ENCODE measurements around the gene SLC34A1.

The SLC34A1 gene

GRCh38 chr5:177388521-177389052 lies 4.4 kb downstream of the SLC34A1 start:
- DNase-seq (ENCODE audit: low read depth) = no peak

DNA sequence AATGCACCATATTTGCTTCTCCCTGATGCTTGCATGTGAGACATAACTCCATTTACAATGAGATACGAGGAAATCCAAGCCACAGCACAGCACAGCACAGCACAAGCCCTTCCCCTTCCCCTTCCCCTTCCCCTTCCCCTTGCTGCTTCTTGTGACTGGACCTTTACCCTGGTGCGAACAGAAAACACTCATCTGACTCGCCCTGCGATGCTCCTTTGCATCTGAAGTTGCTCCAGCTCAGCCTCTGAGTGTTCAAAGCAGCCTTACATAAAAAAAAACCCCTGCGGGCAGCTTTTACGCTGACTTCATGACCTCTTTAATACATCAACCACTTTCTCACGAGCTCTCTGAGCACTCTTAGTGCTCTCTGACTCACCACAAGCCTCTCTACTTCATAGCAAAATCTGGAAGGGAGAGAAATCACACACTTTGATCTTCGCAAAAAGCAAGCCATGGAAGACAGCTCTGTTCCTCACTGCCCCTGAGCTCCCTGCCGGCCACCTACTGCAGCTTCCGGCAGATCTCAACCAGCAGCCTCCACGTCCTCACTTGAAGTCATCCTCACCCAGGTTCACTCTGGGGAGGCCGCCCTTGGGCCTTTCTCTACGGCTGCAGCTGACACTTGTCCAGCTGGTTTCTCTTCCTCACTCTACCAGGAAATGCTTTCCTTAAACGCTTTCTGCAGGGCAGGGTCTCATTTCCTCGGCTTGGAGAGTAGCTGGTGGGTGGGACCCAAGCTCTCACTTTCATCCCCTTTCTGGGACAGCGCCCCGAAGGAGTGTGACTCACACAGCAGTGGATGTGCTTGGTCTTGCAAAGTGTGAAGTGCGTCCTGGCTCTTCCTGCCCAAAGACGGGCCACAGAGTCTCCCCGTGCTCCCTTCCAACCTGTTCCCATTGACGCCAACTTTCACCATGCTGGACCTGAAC lies 5.3 kb downstream of the SLC34A1 start:
- peak; percentile 70 for DNase-seq (ENCODE audit: low read depth)

GRCh38 chr5:177390363-177391300 lies 6.4 kb downstream of the SLC34A1 start:
- DNase-seq (ENCODE audit: low read depth) = peak; percentile 72

DNA sequence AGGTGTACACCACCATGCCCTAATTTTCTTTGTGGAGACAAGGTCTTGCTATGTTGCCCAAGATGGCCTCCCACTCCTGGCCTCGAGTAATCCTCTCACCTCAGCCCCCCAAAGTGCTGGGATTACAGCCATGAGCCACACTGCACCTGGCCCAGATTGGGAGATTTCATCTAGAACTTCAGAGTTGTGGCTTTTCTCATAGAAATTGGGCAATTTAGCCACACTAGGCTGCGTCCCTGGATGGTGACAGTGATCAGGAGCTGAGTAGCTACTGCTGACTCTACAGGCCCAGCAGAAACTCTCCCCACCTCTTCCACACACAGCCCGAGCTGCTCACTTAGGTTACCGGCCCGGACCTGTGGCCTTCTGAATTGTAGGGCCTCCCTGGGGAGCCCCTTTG lies 8.5 kb downstream of the SLC34A1 start:
- no peak for DNase-seq (ENCODE audit: low read depth)

GRCh38 chr5:177393206-177393765 lies 9.1 kb downstream of the SLC34A1 start:
- no peak for DNase-seq (ENCODE audit: low read depth)

DNA sequence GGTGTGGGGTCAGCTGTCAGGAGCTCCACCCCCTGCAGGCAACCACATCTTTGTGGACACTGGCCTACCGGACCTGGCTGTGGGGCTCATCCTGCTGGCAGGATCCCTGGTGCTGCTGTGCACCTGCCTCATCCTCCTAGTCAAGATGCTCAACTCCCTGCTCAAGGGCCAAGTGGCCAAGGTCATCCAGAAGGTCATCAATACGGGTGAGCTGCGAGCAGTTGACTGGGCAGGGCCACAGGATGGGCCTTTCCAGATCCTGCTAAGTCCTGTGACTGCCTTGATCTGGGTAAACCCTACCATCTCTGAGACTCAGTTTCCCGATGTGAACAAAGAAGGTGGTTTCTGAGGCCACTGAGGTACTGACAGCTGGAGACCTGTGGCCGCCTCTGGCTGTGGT lies 9.8 kb downstream of the SLC34A1 start:
- DNase-seq (ENCODE audit: low read depth) = no peak

DNA sequence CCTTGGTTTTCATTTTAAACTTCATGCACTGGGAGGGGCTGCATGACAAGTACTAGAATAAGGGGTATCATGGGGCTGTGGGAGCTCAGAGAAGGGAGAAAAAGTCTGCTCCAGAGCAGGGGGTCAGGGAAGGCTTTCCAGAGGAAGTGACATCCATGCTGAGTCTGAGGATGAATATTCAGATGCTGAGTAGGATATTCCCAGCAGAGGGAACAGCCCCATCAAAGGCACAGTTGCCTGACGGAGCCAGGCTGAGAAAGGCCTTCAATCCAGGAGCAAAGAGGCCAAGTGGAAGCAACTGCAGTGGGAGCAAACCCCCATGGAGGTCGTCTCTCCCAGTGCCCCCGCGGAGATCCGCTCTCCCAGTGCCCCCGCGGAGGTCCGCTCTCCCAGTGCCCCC lies 11.8 kb downstream of the SLC34A1 start:
- no peak for DNase-seq (ENCODE audit: low read depth)

- no peak for DNase-seq (ENCODE audit: low read depth)
Measured at GRCh38 chr5:177396807-177397206, 12.6 kb downstream of the SLC34A1 start.

DNA sequence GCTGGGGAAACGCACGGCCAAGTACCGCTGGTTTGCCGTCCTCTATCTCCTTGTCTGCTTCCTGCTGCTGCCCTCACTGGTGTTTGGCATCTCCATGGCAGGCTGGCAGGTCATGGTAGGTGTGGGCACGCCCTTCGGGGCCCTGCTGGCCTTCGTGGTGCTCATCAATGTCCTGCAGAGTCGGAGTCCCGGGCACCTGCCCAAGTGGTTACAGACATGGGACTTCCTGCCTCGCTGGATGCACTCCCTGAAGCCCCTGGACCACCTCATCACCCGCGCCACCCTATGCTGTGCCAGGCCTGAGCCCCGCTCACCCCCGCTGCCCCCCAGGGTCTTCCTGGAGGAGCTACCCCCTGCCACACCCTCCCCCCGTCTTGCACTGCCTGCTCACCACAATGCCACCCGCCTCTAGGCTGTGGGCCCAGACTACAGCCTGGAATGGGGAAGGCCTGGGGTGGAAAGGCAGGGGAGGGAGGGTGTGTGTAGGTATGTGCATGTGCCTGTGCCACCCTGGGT lies 13.7 kb downstream of the SLC34A1 start:
- DNase-seq (ENCODE audit: low read depth) = no peak

GRCh38 chr5:177399997-177400868 lies 16.0 kb downstream of the SLC34A1 start, which contains the start of gene PFN3:
PFN3 (minus strand) TSS chr5:177400661; CDS start chr5:177400576, 85 bp downstream.
- no peak for DNase-seq (ENCODE audit: low read depth)

DNA sequence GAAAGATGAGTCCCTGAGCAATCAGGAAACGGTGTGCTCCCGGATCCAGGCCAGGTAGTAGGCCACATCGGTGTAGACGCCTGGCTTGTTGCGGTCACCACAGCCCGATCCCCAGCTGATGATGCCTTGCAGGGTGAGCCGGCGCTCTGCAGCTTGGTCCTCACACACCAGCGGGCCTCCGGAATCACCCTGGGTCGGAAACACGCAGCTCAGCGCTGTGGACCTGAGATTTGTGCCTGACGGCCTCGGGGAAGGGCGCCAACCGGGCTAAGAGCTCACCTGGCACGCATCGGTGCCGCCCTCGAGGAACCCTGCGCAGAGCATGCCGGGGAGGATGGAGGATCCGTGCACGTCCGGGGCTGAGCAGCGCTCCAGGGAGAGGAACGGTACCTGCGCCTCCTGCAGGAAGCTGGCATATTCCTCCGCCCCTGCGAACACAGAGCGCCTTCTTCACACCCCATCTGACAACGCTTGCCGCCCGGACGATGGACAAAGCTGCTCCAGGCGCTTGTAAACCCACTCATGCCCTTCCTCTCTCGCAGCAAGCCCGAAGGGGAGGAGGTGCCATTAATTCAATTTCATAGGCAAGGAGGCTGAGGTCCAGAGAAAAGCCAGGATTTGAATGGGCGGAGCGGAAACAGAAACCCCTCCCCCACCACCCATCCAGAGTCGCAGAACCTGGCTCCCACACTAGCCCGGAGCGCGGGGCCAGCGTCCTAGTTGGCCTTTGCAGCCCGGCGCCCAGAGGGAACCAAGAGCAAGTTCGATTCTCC lies 18.2 kb downstream of the SLC34A1 start:
- DNase-seq (ENCODE audit: low read depth) = peak; percentile 48

DNA sequence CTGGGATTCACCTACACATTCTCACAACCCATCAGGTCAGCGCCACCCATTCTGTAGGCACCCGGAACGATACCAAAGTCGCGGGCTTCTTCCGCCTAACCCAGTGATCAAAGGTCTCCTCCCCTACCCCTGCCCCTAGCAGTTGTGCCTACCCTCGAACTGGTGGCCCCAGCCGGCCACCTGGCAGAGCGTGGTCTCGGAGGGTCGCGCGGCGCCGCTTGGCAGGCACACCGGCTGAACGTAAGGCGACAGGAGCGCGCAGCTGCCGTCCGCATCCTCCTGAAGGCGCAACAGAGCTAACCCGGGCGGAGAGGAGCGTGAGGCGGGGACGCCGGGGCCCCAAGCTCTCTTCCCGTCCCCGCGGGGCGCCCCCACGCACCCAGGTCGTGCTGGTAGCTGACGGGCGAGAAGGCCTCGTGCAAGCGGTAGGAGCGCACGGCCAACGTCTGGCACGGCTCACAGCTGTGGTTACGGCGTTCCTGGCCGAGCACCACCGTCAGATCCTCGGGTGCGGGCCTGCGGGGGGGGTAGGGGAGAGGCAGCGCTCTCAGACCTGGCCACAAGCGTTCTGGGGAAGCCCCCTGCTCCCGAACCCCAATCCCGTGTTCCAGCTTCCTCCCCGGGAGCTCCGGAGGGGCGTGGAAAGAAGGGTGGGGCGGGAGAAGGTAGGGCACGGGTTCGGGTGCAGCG lies 19.0 kb downstream of the SLC34A1 start:
- DNase-seq (ENCODE audit: low read depth) = peak; percentile 50

DNA sequence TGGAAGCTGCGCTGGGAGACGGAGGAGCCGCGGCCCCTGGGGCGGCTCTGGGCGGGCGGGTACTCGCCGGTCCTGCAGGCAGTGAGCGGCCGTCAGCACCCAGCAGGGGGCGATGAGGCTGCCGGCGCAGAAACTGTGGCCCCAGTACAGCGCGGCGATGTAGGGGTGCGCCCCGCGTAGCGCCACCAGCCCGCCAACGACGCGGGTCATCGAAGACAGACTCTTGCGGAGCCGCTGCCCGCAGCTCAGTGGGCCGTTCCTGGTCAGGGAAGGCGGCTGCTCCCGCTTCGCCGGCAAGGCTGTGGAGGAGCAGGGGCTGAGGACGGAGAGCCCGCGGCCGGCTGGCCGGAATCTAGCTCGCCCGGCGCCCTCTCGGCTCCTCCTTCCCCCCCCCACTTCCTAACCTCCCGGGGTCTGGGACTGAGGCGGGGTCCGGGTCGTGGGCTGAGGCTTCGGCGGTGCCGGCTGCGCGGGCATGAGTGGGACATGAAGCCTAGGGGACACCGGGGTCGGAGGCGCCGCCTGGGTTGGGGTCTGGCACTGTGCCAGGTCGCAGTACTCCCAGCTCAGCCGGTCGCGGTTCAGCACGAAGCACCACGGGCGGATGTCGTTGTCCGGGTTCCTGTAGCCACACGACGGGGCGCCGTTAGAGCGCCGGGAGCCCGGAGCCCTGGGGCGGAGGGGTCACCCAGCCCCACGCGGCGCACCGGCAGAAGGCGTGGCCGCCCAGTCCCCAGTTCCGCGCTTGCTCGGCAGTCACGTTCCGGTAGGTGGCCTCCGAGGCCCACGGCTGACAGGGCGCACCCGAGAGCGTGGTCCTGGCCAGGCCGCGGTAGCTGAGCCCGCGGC lies 19.8 kb downstream of the SLC34A1 start:
- peak; percentile 74 for DNase-seq (ENCODE audit: low read depth)

- no peak for DNase-seq (ENCODE audit: low read depth)
Measured at GRCh38 chr5:177404641-177405179, 20.5 kb downstream of the SLC34A1 start.

DNA sequence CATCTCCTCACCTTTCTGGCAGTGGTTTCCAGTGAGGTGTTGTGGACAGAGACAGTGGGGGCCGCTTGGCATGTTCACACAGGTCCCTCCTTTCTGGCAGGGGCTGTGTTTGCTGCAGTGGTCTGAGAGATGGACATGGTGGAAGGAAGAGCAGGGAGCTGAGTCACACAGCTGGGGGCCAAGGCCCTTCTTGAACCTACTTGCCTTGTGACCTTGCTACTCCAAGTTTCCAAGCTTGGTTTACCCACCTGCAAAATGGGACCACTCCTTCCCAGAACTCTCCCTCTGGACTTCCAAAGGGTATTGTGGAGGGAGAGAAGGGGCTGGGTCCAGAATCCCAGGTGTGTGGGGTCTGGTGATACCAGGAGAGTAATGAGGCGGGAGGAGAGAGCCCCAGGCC lies 21.1 kb downstream of the SLC34A1 start:
- DNase-seq (ENCODE audit: low read depth) = no peak

DNA sequence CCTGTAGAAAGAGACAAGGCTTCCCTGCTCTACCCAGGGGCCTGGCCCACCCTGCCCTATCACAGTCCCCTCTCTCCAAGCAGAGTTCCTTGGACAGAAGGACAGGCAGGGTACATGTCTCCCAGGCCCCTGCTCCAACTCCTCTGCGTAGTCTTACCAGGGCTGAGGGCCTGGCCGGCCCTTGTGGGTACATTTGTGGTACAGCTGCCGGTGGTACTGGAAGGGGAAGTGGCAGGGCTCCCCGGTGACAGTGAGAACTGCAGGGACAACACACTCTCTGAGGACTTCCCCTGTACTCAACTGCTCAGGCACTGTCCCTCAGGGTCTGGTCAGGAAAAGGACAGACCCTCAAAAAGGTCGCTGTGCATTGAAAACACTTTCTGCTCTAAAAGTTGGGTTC lies 21.6 kb downstream of the SLC34A1 start:
- DNase-seq (ENCODE audit: low read depth) = no peak

GRCh38 chr5:177409043-177409801 lies 25.0 kb downstream of the SLC34A1 start, which contains the start of gene F12:
F12 (minus strand) TSS chr5:177409564; CDS start chr5:177409527, 37 bp downstream.
- DNase-seq (ENCODE audit: low read depth) = no peak

Data from T-helper 22 cell (primary cell).